ENCODE measurements around the gene ANO2.

The ANO2 gene

GRCh38 chr12:5514016-5514415 is 431.0 kb downstream of the ANO2 start:
- no peak for DNase-seq (ENCODE audit: low spot score)

- no peak for DNase-seq (ENCODE audit: low spot score)
These were observed 431.7 kb downstream of the ANO2 start for GRCh38 chr12:5513406-5513805.
